Measurements from ENCODE around the gene LZTR1.
"Not testable (repeated sequence)": the region's sequence is repeated elsewhere in the genome, so short reads cannot be mapped to it uniquely, and the experiment has no call there.

The LZTR1 gene

GRCh38 chr22:20966883-20967696 lies 15.0 kb upstream of the LZTR1 start, which contains the start of gene AIFM3:
Gene AIFM3 (plus strand): TSS chr22:20967255. CDS start chr22:20967945, 690 bp downstream.
- peak in 1 of 2 donors; percentile 35 for DNase-seq

- DNase-seq = no peak
These were observed 14.3 kb upstream of the LZTR1 start for GRCh38 chr22:20967697-20968211.

- no peak for DNase-seq
These were observed 13.7 kb upstream of the LZTR1 start for GRCh38 chr22:20968281-20968977.

- DNase-seq = no peak
These were observed 11.0 kb upstream of the LZTR1 start for GRCh38 chr22:20970939-20971657.

GRCh38 chr22:20972014-20972694 lies 9.9 kb upstream of the LZTR1 start:
- DNase-seq = not testable (repeated sequence)

- no peak for DNase-seq
These were observed 9.0 kb upstream of the LZTR1 start for GRCh38 chr22:20972933-20973577.

GRCh38 chr22:20973634-20974286 lies 8.3 kb upstream of the LZTR1 start:
- DNase-seq = no peak

GRCh38 chr22:20974336-20974955 lies 7.7 kb upstream of the LZTR1 start:
- DNase-seq = no peak

GRCh38 chr22:20975541-20976290 lies 6.4 kb upstream of the LZTR1 start:
- no peak for DNase-seq

GRCh38 chr22:20976291-20976877 lies 5.7 kb upstream of the LZTR1 start:
- no peak for DNase-seq

- DNase-seq = no peak
These were observed 5.1 kb upstream of the LZTR1 start for GRCh38 chr22:20977019-20977418.

- DNase-seq = no peak
These were observed 4.5 kb upstream of the LZTR1 start for GRCh38 chr22:20977516-20978170.

- no peak for DNase-seq
These were observed 3.7 kb upstream of the LZTR1 start for GRCh38 chr22:20978419-20978818.

GRCh38 chr22:20979243-20979809 lies 2.8 kb upstream of the LZTR1 start:
- no peak for DNase-seq

GRCh38 chr22:20979940-20980453 lies 2.1 kb upstream of the LZTR1 start:
- no peak for DNase-seq

GRCh38 chr22:20980523-20980922 lies 1.6 kb upstream of the LZTR1 start:
- no peak for DNase-seq

GRCh38 chr22:20980938-20981722 lies 967 bp upstream of the LZTR1 start:
- DNase-seq = no peak

- DNase-seq = no peak
These were observed 426 bp downstream of the LZTR1 start for GRCh38 chr22:20982563-20982882.

Measured in hippocampal formation (tissue), 2 donors.